OCI-LY3 (cell line): ENCODE results near the gene PLXDC2.
A peak's percentile ranks its signal among the peaks of the same experiment; 100 is the strongest.

Experiments
- H2AFZ ChIP-seq: fragments of 200-600, 300-600 bp; shearing (Covaris generic); 2 replicates; pipeline ENCODE4 v1.6.0; 2014; ENCODE audit warnings: antibody characterized with exemption, low read depth, low read length
- H3K27ac ChIP-seq: fragments of 200-600, 300-600 bp; sonication (generic); 2 replicates; pipeline ENCODE4 v1.5.1; 2014; ENCODE audit warnings: mild to moderate bottlenecking, low read length, moderate library complexity, mixed read lengths
- H3K27me3 ChIP-seq: fragments of 200-600, 300-600 bp; sonication (generic); 2 replicates; pipeline ENCODE4 v1.6.1; 2014; ENCODE audit warnings: low read depth, low read length, mixed read lengths
- H3K36me3 ChIP-seq: fragments of 200-600, 300-600 bp; sonication (generic); replicated peaks from 2 replicates; pipeline ENCODE3; 2014; ENCODE audit warnings: low read depth, low read length, mixed read lengths
- H3K4me1 ChIP-seq: fragments of 300-600, 200-600 bp; sonication (generic); 2 replicates; pipeline ENCODE4 v1.6.1; 2014; ENCODE audit warnings: low read length, mixed read lengths
- H3K4me2 ChIP-seq: fragments of 200-600, 300-600 bp; sonication (generic); 2 replicates; pipeline ENCODE4 v1.6.1; 2014; ENCODE audit warnings: low read length, mixed read lengths
- H3K4me3 ChIP-seq: fragments of 300-600, 200-600 bp; sonication (generic); 2 replicates; pipeline ENCODE4 v1.5.1; 2014; ENCODE audit warnings: antibody characterized with exemption, mild to moderate bottlenecking, low read length, moderate library complexity
- H3K79me2 ChIP-seq: fragments of 300-600, 200-600 bp; shearing (Covaris generic); 2 replicates; pipeline ENCODE4 v1.6.1; 2014; ENCODE audit warnings: mild to moderate bottlenecking, low read length, mixed read lengths
- H3K9ac ChIP-seq: fragments of 300-600, 200-600 bp; shearing (Covaris generic); 2 replicates; pipeline ENCODE4 v1.6.0; 2014; ENCODE audit warnings: mild to moderate bottlenecking, low read length, moderate library complexity
- H3K9me3 ChIP-seq: fragments of 200-600, 300-600 bp; shearing (Covaris generic); 2 replicates; pipeline ENCODE4 v1.6.1; 2014; ENCODE audit warnings: low read length, mixed read lengths; ENCODE audit not compliant: insufficient read depth
- H4K20me1 ChIP-seq: fragments of 200-600, 300-600 bp; sonication (generic); 2 replicates; pipeline ENCODE4 v1.6.1; 2016; ENCODE audit warnings: low read length, mixed read lengths; ENCODE audit not compliant: insufficient read depth
- CTCF ChIP-seq: fragments of 200-600, 300-600 bp; sonication (generic); IDR thresholded peaks from 2 replicates; pipeline ENCODE4 v1.5.1; 2014; ENCODE audit warnings: antibody characterized with exemption, low read length, low read depth
- EZH2phosphoT487 ChIP-seq: fragments of 200-600 bp; shearing (Covaris generic); IDR thresholded peaks from 2 replicates; pipeline ENCODE4 v1.6.1; 2018; ENCODE audit warnings: antibody characterized with exemption, mixed run types, low read depth

PLXDC2 gene

GRCh38 chr10:19783721-19784120, 32.5 kb upstream of the PLXDC2 start:
- no peak for TF ChIP-seq EZH2phosphoT487
- no peak overlapping the region for H3K4me2 ChIP-seq
- no peak overlapping the region for H2AFZ ChIP-seq
- H3K79me2 ChIP-seq: no peaks in the 10 kb centered on the region
- H4K20me1 ChIP-seq: no peaks in the 10 kb centered on the region
- no peak overlapping the region for H3K27ac ChIP-seq
- H3K9ac ChIP-seq: no peak overlapping the region
- H3K36me3 ChIP-seq: no peaks in the 10 kb centered on the region
- H3K9me3 ChIP-seq: no peaks in the 10 kb centered on the region
- no peak overlapping the region for H3K4me3 ChIP-seq
- no peaks in the 10 kb centered on the region for H3K4me1 ChIP-seq
- H3K27me3 ChIP-seq: no peaks in the 10 kb centered on the region

- H2AFZ ChIP-seq: no peak overlapping the region
- no peak overlapping the region for H3K4me3 ChIP-seq
- no peak overlapping the region for H3K4me2 ChIP-seq
- H3K9ac ChIP-seq: no peak overlapping the region
- no peaks in the 10 kb centered on the region for H3K27me3 ChIP-seq
- no peak for TF ChIP-seq EZH2phosphoT487
- TF ChIP-seq CTCF: no peak
- no peaks in the 10 kb centered on the region for H4K20me1 ChIP-seq
- no peak overlapping the region for H3K27ac ChIP-seq
- H3K79me2 ChIP-seq: no peaks in the 10 kb centered on the region
- H3K4me1 ChIP-seq: no peaks in the 10 kb centered on the region
- no peaks in the 10 kb centered on the region for H3K36me3 ChIP-seq
- H3K9me3 ChIP-seq: no peaks in the 10 kb centered on the region
Observed at GRCh38 chr10:19785366-19785765, 30.9 kb upstream of the PLXDC2 start.

GRCh38 chr10:19788075-19788686, 28.1 kb upstream of the PLXDC2 start:
- Histone ChIP-seq H4K20me1 (no peaks in the 10 kb centered on the region), H3K79me2 (no peaks in the 10 kb centered on the region), H3K9me3 (no peaks in the 10 kb centered on the region), H3K4me2 (no peak overlapping the region), H3K4me3 (no peak overlapping the region), H3K27me3 (no peaks in the 10 kb centered on the region), H3K9ac (no peak overlapping the region), H3K27ac (no peak overlapping the region), H3K36me3 (no peaks in the 10 kb centered on the region), H2AFZ (no peak overlapping the region), H3K4me1 (no peaks in the 10 kb centered on the region)
- TF ChIP-seq EZH2phosphoT487 (no peak), CTCF (peak; percentile 66)

- Histone ChIP-seq H3K9me3 (no peaks in the 10 kb centered on the region), H3K27ac (no peak overlapping the region), H2AFZ (no peak overlapping the region), H3K9ac (no peak overlapping the region), H3K4me1 (no peaks in the 10 kb centered on the region), H4K20me1 (no peaks in the 10 kb centered on the region), H3K36me3 (no peaks in the 10 kb centered on the region), H3K4me3 (no peak overlapping the region), H3K79me2 (no peaks in the 10 kb centered on the region), H3K27me3 (no peaks in the 10 kb centered on the region), H3K4me2 (no peak overlapping the region)
- TF ChIP-seq EZH2phosphoT487: no peak
- no peak for TF ChIP-seq CTCF
Observed at GRCh38 chr10:19788902-19789301, 27.3 kb upstream of the PLXDC2 start.

GRCh38 chr10:19789607-19790006, 26.6 kb upstream of the PLXDC2 start:
- no peaks in the 10 kb centered on the region for H3K27me3 ChIP-seq
- no peaks in the 10 kb centered on the region for H3K36me3 ChIP-seq
- no peak overlapping the region for H3K27ac ChIP-seq
- H3K9ac ChIP-seq: no peak overlapping the region
- no peak overlapping the region for H2AFZ ChIP-seq
- H3K4me2 ChIP-seq: no peak overlapping the region
- H3K4me3 ChIP-seq: no peak overlapping the region
- no peak for TF ChIP-seq EZH2phosphoT487
- no peak for TF ChIP-seq CTCF
- no peaks in the 10 kb centered on the region for H3K4me1 ChIP-seq
- H3K79me2 ChIP-seq: no peaks in the 10 kb centered on the region
- no peaks in the 10 kb centered on the region for H4K20me1 ChIP-seq
- no peaks in the 10 kb centered on the region for H3K9me3 ChIP-seq
